ENCODE data around the gene SAMMSON.

GRCh38 chr3:70076396-70076795 lies 76.9 kb downstream of the SAMMSON start:
- TF ChIP-seq CTCF (IDR thresholded peaks at IDR 0.05) (no peak), POLR2A (IDR thresholded peaks at IDR 0.05) (no peak)
